ENCODE data around the gene MAD1L1. TPM values are rescaled to one million over a fixed set of nuclear protein-coding genes. Genes with fewer than 3 reads are reported as not detected.

MAD1L1 gene
- total RNA-seq, 2 experiments from 2014 or later = 58.3 to 65.3 TPM

GRCh38 chr7:2122651-2123050, 110.1 kb downstream of the MAD1L1 start:
- Histone ChIP-seq H3K4me1 (ENCODE audit: insufficient read depth, low read length, poor library complexity, severe bottlenecking) (no peaks in the 10 kb centered on the region), H3K4me2 (ENCODE audit: low read length) (no peak overlapping the region), H3K9me2 (ENCODE audit: insufficient read depth, low read length) (no peaks in the 10 kb centered on the region), H2AFZ (ENCODE audit: low read length) (no peak overlapping the region), H3K27ac (ENCODE audit: low read depth, low read length, poor library complexity, severe bottlenecking) (no peak overlapping the region), H4K20me1 (ENCODE audit: insufficient read depth, low read length) (no peaks in the 10 kb centered on the region), H3K79me2 (ENCODE audit: insufficient read depth, low read depth, low read length) (no peaks in the 10 kb centered on the region), H3K9me3 (ENCODE audit: low read length) (no peaks in the 10 kb centered on the region), H3K36me3 (ENCODE audit: insufficient read depth, low read length) (no peaks in the 10 kb centered on the region), H3K4me3 (ENCODE audit: low read depth, low read length, poor library complexity, severe bottlenecking) (no peak overlapping the region)
- TF ChIP-seq CTCF (conservative IDR thresholded peaks at IDR 0.05; ENCODE audit: low read length) (no peak), EZH2phosphoT487 (IDR thresholded peaks at IDR 0.05; ENCODE audit: borderline replicate concordance, low read depth, low read length) (no peak)
- ChIA-PET POLR2A (no interaction called here), CTCF (ENCODE audit: unreplicated experiment) (no interaction called here)
- no peak for DNase-seq (ENCODE audit: low spot score)
- intact Hi-C loops (cut with micrococcal nuclease; ENCODE audit: unreplicated experiment) = no loop called here
- BruUV-seq (replicated peaks) = no TSS peak

- no peaks in the 10 kb centered on the region for H3K36me3 ChIP-seq (ENCODE audit: insufficient read depth, low read length)
- ChIA-PET CTCF (ENCODE audit: unreplicated experiment) (no interaction called here), POLR2A (no interaction called here)
- H3K4me3 ChIP-seq (ENCODE audit: low read depth, low read length, poor library complexity, severe bottlenecking) = no peak overlapping the region
- H3K79me2 ChIP-seq (ENCODE audit: insufficient read depth, low read depth, low read length) = no peaks in the 10 kb centered on the region
- intact Hi-C loops (cut with micrococcal nuclease; ENCODE audit: unreplicated experiment) = no loop called here
- no peak overlapping the region for H3K27ac ChIP-seq (ENCODE audit: low read depth, low read length, poor library complexity, severe bottlenecking)
- no peaks in the 10 kb centered on the region for H3K4me1 ChIP-seq (ENCODE audit: insufficient read depth, low read length, poor library complexity, severe bottlenecking)
- no peak overlapping the region for H2AFZ ChIP-seq (ENCODE audit: low read length)
- no peak overlapping the region for H3K4me2 ChIP-seq (ENCODE audit: low read length)
- TF ChIP-seq CTCF (conservative IDR thresholded peaks at IDR 0.05; ENCODE audit: low read length) (no peak), EZH2phosphoT487 (IDR thresholded peaks at IDR 0.05; ENCODE audit: borderline replicate concordance, low read depth, low read length) (no peak)
- DNase-seq (ENCODE audit: low spot score) = no peak
- H3K9me3 ChIP-seq (ENCODE audit: low read length) = no peaks in the 10 kb centered on the region
- H4K20me1 ChIP-seq (ENCODE audit: insufficient read depth, low read length) = no peaks in the 10 kb centered on the region
- H3K9me2 ChIP-seq (ENCODE audit: insufficient read depth, low read length) = no peaks in the 10 kb centered on the region
- no TSS peak for BruUV-seq (replicated peaks)
Measured at GRCh38 chr7:2120841-2121830, 111.6 kb downstream of the MAD1L1 start.

GRCh38 chr7:2120251-2120660, 112.5 kb downstream of the MAD1L1 start:
- H3K79me2 ChIP-seq (ENCODE audit: insufficient read depth, low read depth, low read length) = no peaks in the 10 kb centered on the region
- POLR2A ChIA-PET = no interaction called here
- no peaks in the 10 kb centered on the region for H3K36me3 ChIP-seq (ENCODE audit: insufficient read depth, low read length)
- no peak for DNase-seq (ENCODE audit: low spot score)
- no peaks in the 10 kb centered on the region for H3K4me1 ChIP-seq (ENCODE audit: insufficient read depth, low read length, poor library complexity, severe bottlenecking)
- no peaks in the 10 kb centered on the region for H3K9me3 ChIP-seq (ENCODE audit: low read length)
- no peak overlapping the region for H3K4me3 ChIP-seq (ENCODE audit: low read depth, low read length, poor library complexity, severe bottlenecking)
- no peak overlapping the region for H2AFZ ChIP-seq (ENCODE audit: low read length)
- no peak overlapping the region for H3K4me2 ChIP-seq (ENCODE audit: low read length)
- TF ChIP-seq EZH2phosphoT487 (IDR thresholded peaks at IDR 0.05; ENCODE audit: borderline replicate concordance, low read depth, low read length) (no peak), CTCF (conservative IDR thresholded peaks at IDR 0.05; ENCODE audit: low read length) (no peak)
- CTCF ChIA-PET (ENCODE audit: unreplicated experiment) = no interaction called here
- BruUV-seq (replicated peaks) = no TSS peak
- H4K20me1 ChIP-seq (ENCODE audit: insufficient read depth, low read length) = no peaks in the 10 kb centered on the region
- H3K9me2 ChIP-seq (ENCODE audit: insufficient read depth, low read length) = no peaks in the 10 kb centered on the region
- intact Hi-C loops (cut with micrococcal nuclease; ENCODE audit: unreplicated experiment) = no loop called here
- no peak overlapping the region for H3K27ac ChIP-seq (ENCODE audit: low read depth, low read length, poor library complexity, severe bottlenecking)

Data from OCI-LY7 (cell line).